ENCODE measurements around the gene PRIMPOL.

PRIMPOL gene

GRCh38 chr4:184697956-184698355 lies 48.4 kb downstream of the PRIMPOL start:
- Histone ChIP-seq H3K36me3 (replicated peaks; ENCODE audit: low read depth, low read length) (no peaks in the 10 kb centered on the region), H3K27ac (ENCODE audit: low read length) (no peak overlapping the region)

GRCh38 chr4:184699941-184700340 lies 50.4 kb downstream of the PRIMPOL start:
- no peak overlapping the region for H3K4me3 ChIP-seq (ENCODE audit: low read length)
- no peak overlapping the region for H2AFZ ChIP-seq (ENCODE audit: low read depth, low read length)
- no peak for TF ChIP-seq CTCF (IDR thresholded peaks at IDR 0.05; ENCODE audit: low read depth, low read length)
- H3K27ac ChIP-seq (ENCODE audit: low read length) = no peak overlapping the region
- H3K9me3 ChIP-seq (ENCODE audit: insufficient read depth, low read length) = no peaks in the 10 kb centered on the region
- H3K27me3 ChIP-seq (ENCODE audit: low read depth, low read length) = no peaks in the 10 kb centered on the region
- H3K4me1 ChIP-seq (ENCODE audit: low read length) = no peaks in the 10 kb centered on the region
- H3K9ac ChIP-seq (ENCODE audit: low read length) = no peak overlapping the region
- no peak overlapping the region for H3K4me2 ChIP-seq (ENCODE audit: low read length)
- H3K79me2 ChIP-seq (ENCODE audit: low read length) = no peaks in the 10 kb centered on the region
- no peaks in the 10 kb centered on the region for H4K20me1 ChIP-seq (ENCODE audit: insufficient read depth, low read length)
- H3K36me3 ChIP-seq (replicated peaks; ENCODE audit: low read depth, low read length) = no peaks in the 10 kb centered on the region

More at GRCh38 chr4:184697956-184698355, 48.4 kb downstream of the PRIMPOL start:
- no peaks in the 10 kb centered on the region for H3K27me3 ChIP-seq (ENCODE audit: low read depth, low read length)
- no peaks in the 10 kb centered on the region for H3K4me1 ChIP-seq (ENCODE audit: low read length)
- no peak overlapping the region for H3K9ac ChIP-seq (ENCODE audit: low read length)
- no peaks in the 10 kb centered on the region for H3K9me3 ChIP-seq (ENCODE audit: insufficient read depth, low read length)
- no peaks in the 10 kb centered on the region for H4K20me1 ChIP-seq (ENCODE audit: insufficient read depth, low read length)
- TF ChIP-seq CTCF (IDR thresholded peaks at IDR 0.05; ENCODE audit: low read depth, low read length) (no peak), EZH2phosphoT487 (IDR thresholded peaks at IDR 0.05; ENCODE audit: low read depth) (no peak)
- H2AFZ ChIP-seq (ENCODE audit: low read depth, low read length) = no peak overlapping the region
- no peak overlapping the region for H3K4me2 ChIP-seq (ENCODE audit: low read length)
- H3K79me2 ChIP-seq (ENCODE audit: low read length) = no peaks in the 10 kb centered on the region
- no peak overlapping the region for H3K4me3 ChIP-seq (ENCODE audit: low read length)

GRCh38 chr4:184702114-184702513 lies 52.6 kb downstream of the PRIMPOL start:
- Histone ChIP-seq H3K79me2 (ENCODE audit: low read length) (no peaks in the 10 kb centered on the region), H3K4me3 (ENCODE audit: low read length) (no peak overlapping the region), H4K20me1 (ENCODE audit: insufficient read depth, low read length) (no peaks in the 10 kb centered on the region), H2AFZ (ENCODE audit: low read depth, low read length) (no peak overlapping the region), H3K4me1 (ENCODE audit: low read length) (no peaks in the 10 kb centered on the region), H3K9me3 (ENCODE audit: insufficient read depth, low read length) (no peaks in the 10 kb centered on the region), H3K27ac (ENCODE audit: low read length) (no peak overlapping the region), H3K36me3 (replicated peaks; ENCODE audit: low read depth, low read length) (no peaks in the 10 kb centered on the region), H3K9ac (ENCODE audit: low read length) (no peak overlapping the region), H3K27me3 (ENCODE audit: low read depth, low read length) (no peaks in the 10 kb centered on the region), H3K4me2 (ENCODE audit: low read length) (no peak overlapping the region)
- TF ChIP-seq CTCF (IDR thresholded peaks at IDR 0.05; ENCODE audit: low read depth, low read length) (no peak), EZH2phosphoT487 (IDR thresholded peaks at IDR 0.05; ENCODE audit: low read depth) (no peak)

GRCh38 chr4:184705692-184706091 lies 56.2 kb downstream of the PRIMPOL start:
- H4K20me1 ChIP-seq (ENCODE audit: insufficient read depth, low read length) = no peaks in the 10 kb centered on the region
- no peak overlapping the region for H3K4me3 ChIP-seq (ENCODE audit: low read length)
- H2AFZ ChIP-seq (ENCODE audit: low read depth, low read length) = no peak overlapping the region
- H3K9ac ChIP-seq (ENCODE audit: low read length) = no peak overlapping the region
- no peak overlapping the region for H3K4me2 ChIP-seq (ENCODE audit: low read length)
- H3K36me3 ChIP-seq (replicated peaks; ENCODE audit: low read depth, low read length) = peaks cover 4% of the 10 kb centered on the region
- no peaks in the 10 kb centered on the region for H3K79me2 ChIP-seq (ENCODE audit: low read length)
- no peaks in the 10 kb centered on the region for H3K4me1 ChIP-seq (ENCODE audit: low read length)
- H3K9me3 ChIP-seq (ENCODE audit: insufficient read depth, low read length) = no peaks in the 10 kb centered on the region
- H3K27ac ChIP-seq (ENCODE audit: low read length) = no peak overlapping the region
- H3K27me3 ChIP-seq (ENCODE audit: low read depth, low read length) = no peaks in the 10 kb centered on the region
- TF ChIP-seq EZH2phosphoT487 (IDR thresholded peaks at IDR 0.05; ENCODE audit: low read depth) (no peak), CTCF (IDR thresholded peaks at IDR 0.05; ENCODE audit: low read depth, low read length) (no peak)
